Panc1 (cell line): ENCODE results near the gene HAPLN1.

Experiments
- TF ChIP-seq, protein P1 (sequence below): fragments of 450-650 bp; IDR thresholded peaks from 2 replicates; pipeline ENCODE4 v1.5.1; 2017; ENCODE audit warnings: mild to moderate bottlenecking
- TF ChIP-seq, protein P2 (sequence below), 2 experiments: IDR thresholded peaks; 2 replicates each; pipeline ENCODE4 v1.6.1; 2011 to 2012; ENCODE audit warnings: low read depth in 2 of 2, control low read depth in 1 of 2, low read length in 1 of 2, mild to moderate bottlenecking in 1 of 2, moderate library complexity in 1 of 2; ENCODE audit not compliant: insufficient read depth in 1 of 2

DNA sequence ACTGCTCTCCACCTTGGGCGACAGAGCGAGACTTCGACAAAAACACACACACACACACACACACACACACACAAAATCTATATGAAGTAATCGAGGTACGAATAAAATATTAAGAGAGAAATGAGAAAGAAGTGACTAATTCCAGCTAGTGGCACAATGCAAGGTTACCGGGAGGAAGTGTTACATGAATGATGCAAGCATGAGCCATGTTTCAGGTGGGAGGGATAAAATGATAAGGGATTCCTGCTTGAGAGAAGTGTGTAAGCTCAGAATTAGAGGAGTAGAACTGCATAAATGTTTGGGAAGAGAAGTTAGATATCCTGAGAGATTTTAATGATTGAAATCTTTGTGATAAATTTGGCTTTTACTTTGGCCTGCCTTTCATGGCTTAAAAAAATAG, 18.8 kb downstream of the HAPLN1 start:
- TF ChIP-seq, protein P1, sequence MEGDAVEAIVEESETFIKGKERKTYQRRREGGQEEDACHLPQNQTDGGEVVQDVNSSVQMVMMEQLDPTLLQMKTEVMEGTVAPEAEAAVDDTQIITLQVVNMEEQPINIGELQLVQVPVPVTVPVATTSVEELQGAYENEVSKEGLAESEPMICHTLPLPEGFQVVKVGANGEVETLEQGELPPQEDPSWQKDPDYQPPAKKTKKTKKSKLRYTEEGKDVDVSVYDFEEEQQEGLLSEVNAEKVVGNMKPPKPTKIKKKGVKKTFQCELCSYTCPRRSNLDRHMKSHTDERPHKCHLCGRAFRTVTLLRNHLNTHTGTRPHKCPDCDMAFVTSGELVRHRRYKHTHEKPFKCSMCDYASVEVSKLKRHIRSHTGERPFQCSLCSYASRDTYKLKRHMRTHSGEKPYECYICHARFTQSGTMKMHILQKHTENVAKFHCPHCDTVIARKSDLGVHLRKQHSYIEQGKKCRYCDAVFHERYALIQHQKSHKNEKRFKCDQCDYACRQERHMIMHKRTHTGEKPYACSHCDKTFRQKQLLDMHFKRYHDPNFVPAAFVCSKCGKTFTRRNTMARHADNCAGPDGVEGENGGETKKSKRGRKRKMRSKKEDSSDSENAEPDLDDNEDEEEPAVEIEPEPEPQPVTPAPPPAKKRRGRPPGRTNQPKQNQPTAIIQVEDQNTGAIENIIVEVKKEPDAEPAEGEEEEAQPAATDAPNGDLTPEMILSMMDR = no peak
- TF ChIP-seq, protein P2, sequence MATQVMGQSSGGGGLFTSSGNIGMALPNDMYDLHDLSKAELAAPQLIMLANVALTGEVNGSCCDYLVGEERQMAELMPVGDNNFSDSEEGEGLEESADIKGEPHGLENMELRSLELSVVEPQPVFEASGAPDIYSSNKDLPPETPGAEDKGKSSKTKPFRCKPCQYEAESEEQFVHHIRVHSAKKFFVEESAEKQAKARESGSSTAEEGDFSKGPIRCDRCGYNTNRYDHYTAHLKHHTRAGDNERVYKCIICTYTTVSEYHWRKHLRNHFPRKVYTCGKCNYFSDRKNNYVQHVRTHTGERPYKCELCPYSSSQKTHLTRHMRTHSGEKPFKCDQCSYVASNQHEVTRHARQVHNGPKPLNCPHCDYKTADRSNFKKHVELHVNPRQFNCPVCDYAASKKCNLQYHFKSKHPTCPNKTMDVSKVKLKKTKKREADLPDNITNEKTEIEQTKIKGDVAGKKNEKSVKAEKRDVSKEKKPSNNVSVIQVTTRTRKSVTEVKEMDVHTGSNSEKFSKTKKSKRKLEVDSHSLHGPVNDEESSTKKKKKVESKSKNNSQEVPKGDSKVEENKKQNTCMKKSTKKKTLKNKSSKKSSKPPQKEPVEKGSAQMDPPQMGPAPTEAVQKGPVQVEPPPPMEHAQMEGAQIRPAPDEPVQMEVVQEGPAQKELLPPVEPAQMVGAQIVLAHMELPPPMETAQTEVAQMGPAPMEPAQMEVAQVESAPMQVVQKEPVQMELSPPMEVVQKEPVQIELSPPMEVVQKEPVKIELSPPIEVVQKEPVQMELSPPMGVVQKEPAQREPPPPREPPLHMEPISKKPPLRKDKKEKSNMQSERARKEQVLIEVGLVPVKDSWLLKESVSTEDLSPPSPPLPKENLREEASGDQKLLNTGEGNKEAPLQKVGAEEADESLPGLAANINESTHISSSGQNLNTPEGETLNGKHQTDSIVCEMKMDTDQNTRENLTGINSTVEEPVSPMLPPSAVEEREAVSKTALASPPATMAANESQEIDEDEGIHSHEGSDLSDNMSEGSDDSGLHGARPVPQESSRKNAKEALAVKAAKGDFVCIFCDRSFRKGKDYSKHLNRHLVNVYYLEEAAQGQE (IDR thresholded peaks at IDR 0.05; ENCODE audit: insufficient read depth in 1 of 2, low read depth in 2 of 2, low read length in 1 of 2) = no peak
